Bronchial epithelial cell (primary cell): ENCODE results near the gene RAI1. TPM values are rescaled to one million over a fixed set of nuclear protein-coding genes. Genes with fewer than 3 reads are reported as not detected.

Source experiments
- DNase-seq: peaks from one replicate; pipeline ENCODE4 v3.0.0-alpha.2; 2010; ENCODE audit warnings: low read depth
- FAIRE-seq: peaks from 2 replicates; lab custom pipeline; 2011; peaks lifted over from hg19 to GRCh38; lab: Jason Lieb, UNC
- H3K27me3 ChIP-seq: 2 replicates; pipeline ENCODE4 v1.5.1; 2011; ENCODE audit warnings: low read length; ENCODE audit not compliant: control insufficient read depth, insufficient read depth
- H3K36me3 ChIP-seq: 2 replicates; pipeline ENCODE4 v1.5.1; 2011; ENCODE audit warnings: low read length; ENCODE audit not compliant: control insufficient read depth, insufficient read depth
- H3K4me3 ChIP-seq: 2 replicates; pipeline ENCODE4 v1.5.1; 2011; ENCODE audit warnings: mild to moderate bottlenecking, low read depth, low read length, control low read depth
- total RNA-seq: library from RNA; depleted of rRNA; stranded (reverse); fragments of >200 nt; gene quantifications from 2 replicates; pipeline ENCODE4 v1.2.1, GENCODE V29; 2014
- TF ChIP-seq, protein P1 (sequence below): IDR thresholded peaks from 2 replicates; pipeline ENCODE4 v1.5.1; 2011; ENCODE audit warnings: mild to moderate bottlenecking, moderate library complexity, low read length, control low read depth, inconsistent platforms; ENCODE audit not compliant: insufficient read depth, severe bottlenecking

RAI1 gene
- total RNA-seq, 1 donor from 2014 or later, result 7.4 TPM

DNA sequence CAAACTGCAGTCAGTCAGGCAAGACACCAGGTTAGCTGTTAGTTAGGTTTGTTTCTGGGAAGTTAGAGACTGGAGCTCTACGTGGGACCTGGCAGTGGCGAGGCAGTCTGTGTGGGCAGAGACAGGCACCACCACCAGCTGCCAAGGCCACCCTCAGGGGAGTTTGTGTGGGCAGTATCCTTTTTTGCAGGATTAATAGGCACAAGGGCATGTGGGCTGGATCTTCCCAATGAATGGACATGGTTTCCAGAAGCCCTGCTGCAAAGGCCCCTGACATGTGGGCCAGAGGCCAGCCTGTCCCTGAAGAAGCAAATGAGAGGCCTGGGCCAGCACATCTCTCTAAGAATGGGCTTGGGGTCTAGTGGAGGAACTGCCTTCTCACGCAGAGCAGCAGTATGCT, 174.7 kb downstream of the RAI1 start:
- Histone ChIP-seq H3K27me3 (no peaks in the 10 kb centered on the region), H3K36me3 (peaks cover 4% of the 10 kb centered on the region), H3K4me3 (no peak overlapping the region)
- FAIRE-seq (no peak), DNase-seq (no peak)
- TF ChIP-seq, protein P1, sequence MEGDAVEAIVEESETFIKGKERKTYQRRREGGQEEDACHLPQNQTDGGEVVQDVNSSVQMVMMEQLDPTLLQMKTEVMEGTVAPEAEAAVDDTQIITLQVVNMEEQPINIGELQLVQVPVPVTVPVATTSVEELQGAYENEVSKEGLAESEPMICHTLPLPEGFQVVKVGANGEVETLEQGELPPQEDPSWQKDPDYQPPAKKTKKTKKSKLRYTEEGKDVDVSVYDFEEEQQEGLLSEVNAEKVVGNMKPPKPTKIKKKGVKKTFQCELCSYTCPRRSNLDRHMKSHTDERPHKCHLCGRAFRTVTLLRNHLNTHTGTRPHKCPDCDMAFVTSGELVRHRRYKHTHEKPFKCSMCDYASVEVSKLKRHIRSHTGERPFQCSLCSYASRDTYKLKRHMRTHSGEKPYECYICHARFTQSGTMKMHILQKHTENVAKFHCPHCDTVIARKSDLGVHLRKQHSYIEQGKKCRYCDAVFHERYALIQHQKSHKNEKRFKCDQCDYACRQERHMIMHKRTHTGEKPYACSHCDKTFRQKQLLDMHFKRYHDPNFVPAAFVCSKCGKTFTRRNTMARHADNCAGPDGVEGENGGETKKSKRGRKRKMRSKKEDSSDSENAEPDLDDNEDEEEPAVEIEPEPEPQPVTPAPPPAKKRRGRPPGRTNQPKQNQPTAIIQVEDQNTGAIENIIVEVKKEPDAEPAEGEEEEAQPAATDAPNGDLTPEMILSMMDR, result no peak

DNA sequence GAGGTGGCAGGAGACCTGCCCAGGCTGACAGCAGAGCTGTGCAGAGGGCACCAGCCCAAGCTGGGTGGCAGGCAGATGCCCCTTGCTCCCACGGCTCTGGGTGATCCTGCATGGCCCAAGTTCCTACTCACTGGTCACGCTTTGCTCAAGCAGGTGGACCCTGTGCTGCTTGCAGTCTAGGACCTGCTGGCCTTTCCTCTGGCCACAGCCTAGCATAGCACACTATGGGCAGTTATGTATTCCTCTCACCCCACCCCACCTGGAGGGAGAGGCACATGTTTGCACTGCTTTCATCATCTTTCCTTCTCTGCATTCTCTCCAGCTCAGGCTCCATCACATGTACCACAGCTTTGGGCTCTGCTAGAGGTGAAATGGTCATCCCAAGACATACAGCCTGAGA, 175.1 kb downstream of the RAI1 start:
- DNase-seq (no peak), FAIRE-seq (peak; percentile 91)
- Histone ChIP-seq H3K4me3 (no peak overlapping the region), H3K36me3 (peaks cover 4% of the 10 kb centered on the region), H3K27me3 (no peaks in the 10 kb centered on the region)
- TF ChIP-seq, protein P1, result no peak

DNA sequence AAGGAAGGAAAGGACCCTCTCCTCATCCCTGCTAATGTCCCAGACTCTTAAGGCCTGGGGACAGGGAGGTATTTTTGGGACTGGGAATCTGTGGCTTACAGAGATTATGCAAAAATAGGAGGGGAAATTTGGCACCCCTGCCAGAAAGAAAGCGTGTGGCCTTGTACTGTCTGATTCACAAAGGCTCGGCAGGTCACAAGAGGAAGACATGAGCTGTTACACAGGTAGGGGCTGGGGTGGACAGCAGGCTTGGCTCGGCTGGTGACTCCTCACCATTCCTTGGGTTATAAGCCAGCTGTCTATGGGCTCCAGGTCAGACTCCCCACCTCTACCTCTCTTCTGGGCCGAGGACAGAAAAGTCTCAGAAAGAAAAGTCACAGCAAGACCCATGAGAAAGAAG, 176.2 kb downstream of the RAI1 start:
- no peaks in the 10 kb centered on the region for H3K27me3 ChIP-seq
- TF ChIP-seq, protein P1, result no peak
- DNase-seq, result no peak
- peaks cover 4% of the 10 kb centered on the region for H3K36me3 ChIP-seq
- H3K4me3 ChIP-seq, result no peak overlapping the region
- FAIRE-seq, result no peak

DNA sequence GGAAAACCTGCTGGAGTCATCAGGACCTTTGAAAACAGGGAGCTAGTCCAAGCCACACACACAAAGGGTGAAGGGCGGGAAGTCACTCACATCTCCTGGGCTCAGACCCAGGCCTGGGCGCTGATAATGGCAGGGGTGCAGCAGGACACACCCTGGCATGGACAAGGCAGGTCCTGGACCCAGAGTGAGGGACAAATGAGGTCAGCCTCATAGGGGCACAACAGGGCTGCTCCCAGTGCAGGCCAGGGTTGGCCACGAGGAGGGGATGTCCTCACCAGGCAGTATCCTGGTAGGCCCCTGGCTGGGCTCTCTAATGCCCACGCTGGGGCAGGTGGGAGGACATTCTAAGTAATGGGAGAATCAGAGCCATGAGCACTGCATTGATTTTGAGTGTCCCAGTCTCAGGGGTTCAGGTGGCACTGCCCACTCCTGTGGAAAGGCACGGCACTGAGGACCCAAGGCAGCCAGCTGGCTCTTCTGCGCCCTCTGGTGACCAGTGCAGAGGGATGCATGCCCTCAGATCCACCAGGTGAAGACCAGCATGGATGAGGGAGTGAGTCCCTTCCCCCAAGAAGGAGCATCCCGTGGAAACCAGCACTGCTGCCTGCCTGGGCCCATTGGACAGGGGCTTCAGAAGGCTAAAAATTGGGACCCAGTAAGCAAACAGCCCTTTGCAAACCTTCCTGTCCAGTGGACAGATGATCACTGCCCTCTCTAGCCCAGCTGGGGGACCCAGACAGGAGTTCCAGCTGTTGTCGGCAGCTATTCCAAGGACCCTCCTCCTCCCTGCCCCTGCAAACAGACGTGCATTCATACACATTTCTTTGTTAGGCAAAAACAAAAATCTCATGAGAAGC, 178.9 kb downstream of the RAI1 start:
- no peaks in the 10 kb centered on the region for H3K27me3 ChIP-seq
- DNase-seq (peak; percentile 47), FAIRE-seq (no peak)
- H3K36me3 ChIP-seq, result peaks cover 2% of the 10 kb centered on the region
- H3K4me3 ChIP-seq, result no peak overlapping the region
- TF ChIP-seq, protein P1, result peak; percentile 98

DNA sequence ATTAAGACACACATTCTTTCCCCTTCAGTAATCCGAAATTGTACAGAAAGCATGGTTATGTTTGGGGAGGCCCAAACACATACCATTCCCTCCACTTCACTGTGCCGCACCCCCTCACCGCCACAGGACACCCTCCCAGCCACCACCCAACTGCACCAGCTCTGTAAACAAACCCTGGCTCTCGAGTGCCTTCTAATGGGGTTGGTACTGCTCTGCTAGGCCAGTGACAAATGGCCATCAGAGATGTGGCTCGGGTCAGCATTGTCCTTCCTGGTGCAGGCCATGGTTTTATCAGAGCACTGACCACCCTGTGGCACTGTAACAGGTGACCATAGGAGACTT, 179.5 kb downstream of the RAI1 start:
- Histone ChIP-seq H3K27me3 (no peaks in the 10 kb centered on the region), H3K4me3 (no peak overlapping the region), H3K36me3 (peaks cover 2% of the 10 kb centered on the region)
- FAIRE-seq (peak; percentile 72), DNase-seq (no peak)
- TF ChIP-seq, protein P1, result no peak

Other genes with a start within 250 kb of the RAI1 start
- 7.2 and 8.4 TPM in 2 replicates for gene MED9, start 204.5 kb upstream of the RAI1 start, total RNA-seq
- 0.26 and 0.38 TPM in 2 replicates for gene RASD1, start 185.1 kb upstream of the RAI1 start, total RNA-seq
- gene PEMT, start 89.8 kb upstream of the RAI1 start, total RNA-seq, result 23.4 and 35.1 TPM in 2 replicates
- gene SREBF1, start 155.5 kb downstream of the RAI1 start, total RNA-seq, result 51.6 and 65.5 TPM in 2 replicates